ENCODE measurements around the gene IL13RA2.

IL13RA2 gene

GRCh38 chrX:115036029-115036428, 18.6 kb upstream of the IL13RA2 start:
- no peak for TF ChIP-seq SIN3A (IDR thresholded peaks at IDR 0.05; ENCODE audit: borderline replicate concordance, insufficient read depth, low read length)
- TF ChIP-seq FOXP2 (optimal IDR thresholded peaks at IDR 0.05; ENCODE audit: borderline replicate concordance, extremely low read depth, extremely low read length, insufficient read depth): no peak
- no peak for TF ChIP-seq POLR2AphosphoS5 (IDR thresholded peaks at IDR 0.05; ENCODE audit: low read depth, low read length)
- TF ChIP-seq, protein P1, sequence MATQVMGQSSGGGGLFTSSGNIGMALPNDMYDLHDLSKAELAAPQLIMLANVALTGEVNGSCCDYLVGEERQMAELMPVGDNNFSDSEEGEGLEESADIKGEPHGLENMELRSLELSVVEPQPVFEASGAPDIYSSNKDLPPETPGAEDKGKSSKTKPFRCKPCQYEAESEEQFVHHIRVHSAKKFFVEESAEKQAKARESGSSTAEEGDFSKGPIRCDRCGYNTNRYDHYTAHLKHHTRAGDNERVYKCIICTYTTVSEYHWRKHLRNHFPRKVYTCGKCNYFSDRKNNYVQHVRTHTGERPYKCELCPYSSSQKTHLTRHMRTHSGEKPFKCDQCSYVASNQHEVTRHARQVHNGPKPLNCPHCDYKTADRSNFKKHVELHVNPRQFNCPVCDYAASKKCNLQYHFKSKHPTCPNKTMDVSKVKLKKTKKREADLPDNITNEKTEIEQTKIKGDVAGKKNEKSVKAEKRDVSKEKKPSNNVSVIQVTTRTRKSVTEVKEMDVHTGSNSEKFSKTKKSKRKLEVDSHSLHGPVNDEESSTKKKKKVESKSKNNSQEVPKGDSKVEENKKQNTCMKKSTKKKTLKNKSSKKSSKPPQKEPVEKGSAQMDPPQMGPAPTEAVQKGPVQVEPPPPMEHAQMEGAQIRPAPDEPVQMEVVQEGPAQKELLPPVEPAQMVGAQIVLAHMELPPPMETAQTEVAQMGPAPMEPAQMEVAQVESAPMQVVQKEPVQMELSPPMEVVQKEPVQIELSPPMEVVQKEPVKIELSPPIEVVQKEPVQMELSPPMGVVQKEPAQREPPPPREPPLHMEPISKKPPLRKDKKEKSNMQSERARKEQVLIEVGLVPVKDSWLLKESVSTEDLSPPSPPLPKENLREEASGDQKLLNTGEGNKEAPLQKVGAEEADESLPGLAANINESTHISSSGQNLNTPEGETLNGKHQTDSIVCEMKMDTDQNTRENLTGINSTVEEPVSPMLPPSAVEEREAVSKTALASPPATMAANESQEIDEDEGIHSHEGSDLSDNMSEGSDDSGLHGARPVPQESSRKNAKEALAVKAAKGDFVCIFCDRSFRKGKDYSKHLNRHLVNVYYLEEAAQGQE (IDR thresholded peaks at IDR 0.05; ENCODE audit: insufficient read depth in 1 of 2, low read depth in 2 of 2, low read length in 2 of 2): no peak
- no peak for TF ChIP-seq TAF1 (IDR thresholded peaks at IDR 0.05; ENCODE audit: borderline replicate concordance, insufficient read depth, low read length)

DNA sequence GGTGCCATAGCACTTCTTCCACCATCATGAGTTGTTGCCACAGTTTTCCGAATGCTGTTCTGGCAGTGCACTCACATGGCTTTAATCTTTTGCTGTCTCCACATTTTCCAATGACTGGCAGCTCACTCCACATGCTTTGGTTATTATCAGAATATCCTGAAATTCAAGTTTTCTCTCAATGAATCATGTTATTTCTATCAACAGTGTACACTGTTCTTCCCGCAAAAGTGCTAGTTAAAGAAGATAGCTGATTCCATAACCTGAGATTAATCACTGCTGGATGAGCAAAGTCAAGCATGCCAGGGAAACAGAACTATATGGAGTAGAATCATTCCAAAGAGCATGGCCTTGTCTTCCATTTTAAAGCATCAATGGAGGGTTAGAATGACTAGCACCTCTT, 14.6 kb upstream of the IL13RA2 start:
- TF ChIP-seq POLR2AphosphoS5 (IDR thresholded peaks at IDR 0.05; ENCODE audit: low read depth, low read length): no peak
- no peak for TF ChIP-seq TAF1 (IDR thresholded peaks at IDR 0.05; ENCODE audit: borderline replicate concordance, insufficient read depth, low read length)
- TF ChIP-seq, protein P1 (IDR thresholded peaks at IDR 0.05; ENCODE audit: insufficient read depth in 1 of 2, low read depth in 2 of 2, low read length in 2 of 2): no peak
- no peak for TF ChIP-seq FOXP2 (optimal IDR thresholded peaks at IDR 0.05; ENCODE audit: borderline replicate concordance, extremely low read depth, extremely low read length, insufficient read depth)
- no peak for TF ChIP-seq SIN3A (IDR thresholded peaks at IDR 0.05; ENCODE audit: borderline replicate concordance, insufficient read depth, low read length)

- TF ChIP-seq SIN3A (IDR thresholded peaks at IDR 0.05; ENCODE audit: borderline replicate concordance, insufficient read depth, low read length) (no peak), FOXP2 (optimal IDR thresholded peaks at IDR 0.05; ENCODE audit: borderline replicate concordance, extremely low read depth, extremely low read length, insufficient read depth) (no peak), POLR2AphosphoS5 (IDR thresholded peaks at IDR 0.05; ENCODE audit: low read depth, low read length) (no peak), TAF1 (IDR thresholded peaks at IDR 0.05; ENCODE audit: borderline replicate concordance, insufficient read depth, low read length) (no peak)
- TF ChIP-seq, protein P1 (IDR thresholded peaks at IDR 0.05; ENCODE audit: insufficient read depth in 1 of 2, low read depth in 2 of 2, low read length in 2 of 2): no peak
Measured at GRCh38 chrX:115030625-115031024, 13.2 kb upstream of the IL13RA2 start.

DNA sequence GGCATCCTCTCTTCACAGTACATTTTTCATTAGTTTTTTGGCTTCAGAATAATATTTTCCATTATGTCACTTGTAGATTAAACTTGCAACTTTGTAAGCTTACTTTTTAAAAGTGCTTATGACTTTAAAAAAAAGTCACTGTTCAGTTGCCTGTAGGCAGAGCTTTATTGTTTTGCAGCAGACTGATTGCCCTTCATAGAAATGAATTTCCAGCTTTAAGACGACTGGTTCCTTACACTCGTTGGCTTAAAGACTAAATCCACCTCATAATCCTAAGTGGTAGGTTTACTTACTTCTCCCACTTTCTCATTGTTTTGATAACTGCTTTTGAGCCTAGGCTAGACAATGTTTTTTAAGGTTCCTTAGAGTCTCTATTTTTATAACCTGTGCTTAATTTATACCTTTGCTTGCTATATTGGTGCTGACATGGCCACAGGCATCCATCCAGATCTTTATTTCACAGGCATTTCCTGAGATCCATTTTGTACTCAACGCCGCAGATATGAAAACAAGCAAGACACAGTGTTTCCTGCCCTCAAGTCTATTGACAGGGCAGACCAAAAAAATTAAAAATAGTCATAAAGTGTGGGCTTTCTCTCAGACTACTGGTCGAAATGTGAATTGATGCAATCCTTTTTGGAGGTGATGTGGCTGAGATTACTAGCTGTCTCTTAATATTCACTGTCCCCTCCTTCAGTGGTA, 12.6 kb upstream of the IL13RA2 start:
- TF ChIP-seq TAF1 (IDR thresholded peaks at IDR 0.05; ENCODE audit: borderline replicate concordance, insufficient read depth, low read length): no peak
- TF ChIP-seq FOXP2 (optimal IDR thresholded peaks at IDR 0.05; ENCODE audit: borderline replicate concordance, extremely low read depth, extremely low read length, insufficient read depth): no peak
- TF ChIP-seq POLR2AphosphoS5 (IDR thresholded peaks at IDR 0.05; ENCODE audit: low read depth, low read length): no peak
- TF ChIP-seq, protein P1 (IDR thresholded peaks at IDR 0.05; ENCODE audit: insufficient read depth in 1 of 2, low read depth in 2 of 2, low read length in 2 of 2): no peak
- TF ChIP-seq SIN3A (IDR thresholded peaks at IDR 0.05; ENCODE audit: borderline replicate concordance, insufficient read depth, low read length): no peak

All from PFSK-1 (cell line).